HG03066 (cell line): ENCODE data around the gene RAB20.
"Not testable (repeated sequence)": the region's sequence is repeated elsewhere in the genome, so short reads cannot be mapped to it uniquely, and the experiment has no call there.

Experiments
- ATAC-seq: cut with Tn5 transposase; IDR thresholded peaks from one replicate; pipeline ENCODE4 v1.9.1; 2021; ENCODE audit warnings: low read depth; ENCODE audit not compliant: unreplicated experiment

RAB20 gene

GRCh38 chr13:110516500-110516899 lies 45.0 kb downstream of the RAB20 start:
- ATAC-seq = no peak

GRCh38 chr13:110512198-110512740 lies 49.3 kb downstream of the RAB20 start:
- ATAC-seq = no peak

GRCh38 chr13:110511509-110512181 lies 49.9 kb downstream of the RAB20 start:
- ATAC-seq = no peak

GRCh38 chr13:110509971-110510786 lies 51.3 kb downstream of the RAB20 start:
- ATAC-seq = peak; percentile 55

- no peak for ATAC-seq
Observed at GRCh38 chr13:110509478-110509926, 52.0 kb downstream of the RAB20 start.

GRCh38 chr13:110507678-110508381 lies 53.7 kb downstream of the RAB20 start:
- ATAC-seq = no peak

- ATAC-seq = no peak
Observed at GRCh38 chr13:110506859-110507566, 54.5 kb downstream of the RAB20 start.

- no peak for ATAC-seq
Observed at GRCh38 chr13:110506396-110506795, 55.1 kb downstream of the RAB20 start.

GRCh38 chr13:110505594-110505993 lies 55.9 kb downstream of the RAB20 start:
- no peak for ATAC-seq

GRCh38 chr13:110503979-110504499 lies 57.5 kb downstream of the RAB20 start:
- ATAC-seq = no peak

- no peak for ATAC-seq
Observed at GRCh38 chr13:110503037-110503901, 58.3 kb downstream of the RAB20 start.

GRCh38 chr13:110501188-110501587 lies 60.3 kb downstream of the RAB20 start:
- ATAC-seq = no peak

GRCh38 chr13:110500341-110500740 lies 61.2 kb downstream of the RAB20 start:
- ATAC-seq = no peak

- ATAC-seq = no peak
Observed at GRCh38 chr13:110499621-110500281, 61.8 kb downstream of the RAB20 start.

GRCh38 chr13:110498765-110499164 lies 62.8 kb downstream of the RAB20 start:
- ATAC-seq = no peak

GRCh38 chr13:110498327-110498726 lies 63.2 kb downstream of the RAB20 start:
- no peak for ATAC-seq

GRCh38 chr13:110497896-110498295 lies 63.6 kb downstream of the RAB20 start:
- not testable (repeated sequence) for ATAC-seq

GRCh38 chr13:110497003-110497402 lies 64.5 kb downstream of the RAB20 start:
- no peak for ATAC-seq

- ATAC-seq = no peak
Observed at GRCh38 chr13:110496281-110496680, 65.2 kb downstream of the RAB20 start.
